PC-3 (cell line): ENCODE results near the gene LMCD1. TPM values are rescaled to one million over a fixed set of nuclear protein-coding genes. Genes with fewer than 3 reads are reported as not detected.

Experiments used
- ATAC-seq: fragments of 200-7000 bp; cut with Tn5 transposase; 2 replicates; pipeline ENCODE4 v1.9.1; 2020; ENCODE audit warnings: mild to moderate bottlenecking, moderate library complexity
- BruUV-seq: library from RNA; stranded (reverse); fragments of 400-500 nt; replicated peaks from 2 replicates; lab custom pipeline; 2021; lab: Mats Ljungman, UMichigan
- CTCF ChIA-PET: fragments of 300-600 bp; sonication (Branson Sonifier 250); formaldehyde crosslinking; loops from one replicate; lab custom pipeline; 2022; ENCODE audit warnings: antibody characterized with exemption; lab: Charles Lee
- POLR2A ChIA-PET: fragments of 300-600 bp; sonication (Branson Sonifier 250); formaldehyde crosslinking; loops from one replicate; lab custom pipeline; 2022; ENCODE audit warnings: antibody characterized with exemption; ENCODE audit not compliant: unreplicated experiment; lab: Charles Lee
- DNase-seq: peaks from one replicate; pipeline ENCODE4 v3.0.0-alpha.2; 2015
- H2AFZ ChIP-seq: fragments of 300-600 bp; sonication (generic); 2 replicates; pipeline ENCODE4 v1.6.0; 2016; ENCODE audit warnings: antibody characterized with exemption, low read length
- H3F3A ChIP-seq: fragments of 300-600 bp; sonication (generic); one replicate; pipeline ENCODE4 v1.6.0; 2017; ENCODE audit warnings: antibody characterized with exemption, low read length, control low read depth, mild to moderate bottlenecking; ENCODE audit not compliant: unreplicated experiment
- H3K27ac ChIP-seq: fragments of 300-600 bp; sonication (generic); 2 replicates; pipeline ENCODE4 v1.5.1; 2016; ENCODE audit warnings: mild to moderate bottlenecking, low read length
- H3K27me3 ChIP-seq: fragments of 300-600 bp; sonication (generic); 2 replicates; pipeline ENCODE4 v1.6.1; 2016; ENCODE audit warnings: low read length, mixed read lengths
- H3K36me3 ChIP-seq: fragments of 300-600 bp; sonication (generic); 2 replicates; pipeline ENCODE4 v1.6.1; 2016; ENCODE audit warnings: low read depth, mixed run types, low read length, mixed read lengths
- H3K4me1 ChIP-seq: fragments of 300-600 bp; sonication (generic); 2 replicates; pipeline ENCODE4 v1.5.1; 2016; ENCODE audit warnings: low read length; ENCODE audit not compliant: insufficient read depth
- H3K4me2 ChIP-seq: fragments of 300-600 bp; sonication (generic); 2 replicates; pipeline ENCODE4 v1.6.0; 2016; ENCODE audit warnings: low read length
- H3K4me3 ChIP-seq: fragments of 300-600 bp; sonication (generic); 2 replicates; pipeline ENCODE4 v1.5.1; 2016; ENCODE audit warnings: mild to moderate bottlenecking, low read length, mixed read lengths
- H3K79me2 ChIP-seq: fragments of 300-600 bp; sonication (generic); 2 replicates; pipeline ENCODE4 v1.6.1; 2017; ENCODE audit warnings: low read length, mixed read lengths
- H3K9ac ChIP-seq: fragments of 300-600 bp; sonication (generic); 2 replicates; pipeline ENCODE4 v1.6.0; 2016; ENCODE audit warnings: mild to moderate bottlenecking, low read length
- H3K9me2 ChIP-seq: fragments of 300-600 bp; sonication (generic); replicated peaks from 2 replicates; pipeline ENCODE4 v1.6.1; 2016; ENCODE audit warnings: mixed run types, low read length, mixed read lengths
- H3K9me3 ChIP-seq: fragments of 300-600 bp; sonication (generic); 2 replicates; pipeline ENCODE4 v1.6.1; 2016; ENCODE audit warnings: low read length, mixed read lengths
- H4K20me1 ChIP-seq: fragments of 300-600 bp; sonication (generic); 2 replicates; pipeline ENCODE4 v1.6.1; 2016; ENCODE audit warnings: low read length, mixed read lengths
- CTCF ChIP-seq: fragments of 300-600 bp; sonication (generic); conservative IDR thresholded peaks from 2 replicates; pipeline ENCODE4 v1.5.1; 2017; ENCODE audit warnings: antibody characterized with exemption, low read depth, mild to moderate bottlenecking, low read length
- EZH2 ChIP-seq: fragments of 300-600 bp; sonication (generic); IDR thresholded peaks from one replicate; pipeline ENCODE4 v1.6.1; 2017; ENCODE audit warnings: antibody characterized with exemption, mild to moderate bottlenecking, low read length; ENCODE audit not compliant: unreplicated experiment
- EZH2phosphoT487 ChIP-seq: fragments of 300-600 bp; sonication (generic); IDR thresholded peaks from 2 replicates; pipeline ENCODE4 v1.6.1; 2018; ENCODE audit warnings: mild to moderate bottlenecking, antibody characterized with exemption, low read length, borderline replicate concordance
- intact Hi-C: fragments of 100-400 bp; cut with micrococcal nuclease; formaldehyde crosslinking; loops from 2 replicates; pipeline ENCODE4 v1.9.0; 2023
- total RNA-seq: library from RNA; depleted of rRNA; stranded (reverse); fragments of >200 nt; gene quantifications from 2 replicates; pipeline ENCODE4 v1.2.3, GENCODE V29; 2014

LMCD1 gene
- total RNA-seq, 1 experiment from 2014 or later = 9.1 TPM

GRCh38 chr3:8596321-8597218, 94.9 kb downstream of the LMCD1 start:
- ChIA-PET CTCF (no interaction called here), POLR2A (no interaction called here)
- ATAC-seq (no peak), DNase-seq (no peak)
- no TSS peak for BruUV-seq
- Histone ChIP-seq H3K36me3 (no peaks in the 10 kb centered on the region), H3F3A (no peaks in the 10 kb centered on the region), H4K20me1 (no peaks in the 10 kb centered on the region), H3K79me2 (no peaks in the 10 kb centered on the region), H3K4me1 (no peaks in the 10 kb centered on the region), H3K27me3 (no peaks in the 10 kb centered on the region), H3K9ac (no peak overlapping the region), H3K27ac (no peak overlapping the region), H2AFZ (no peak overlapping the region), H3K9me3 (no peaks in the 10 kb centered on the region), H3K9me2 (no peaks in the 10 kb centered on the region), H3K4me3 (no peak overlapping the region), H3K4me2 (no peak overlapping the region)
- intact Hi-C loops = no loop called here
- TF ChIP-seq CTCF (no peak), EZH2phosphoT487 (no peak), EZH2 (no peak)

- H2AFZ ChIP-seq = no peak overlapping the region
- H4K20me1 ChIP-seq = no peaks in the 10 kb centered on the region
- H3K9ac ChIP-seq = no peak overlapping the region
- DNase-seq (no peak), ATAC-seq (no peak)
- H3K27ac ChIP-seq = no peak overlapping the region
- BruUV-seq = no TSS peak
- H3K4me1 ChIP-seq = no peaks in the 10 kb centered on the region
- H3F3A ChIP-seq = no peaks in the 10 kb centered on the region
- TF ChIP-seq CTCF (no peak), EZH2phosphoT487 (no peak), EZH2 (no peak)
- intact Hi-C loops = no loop called here
- no peaks in the 10 kb centered on the region for H3K36me3 ChIP-seq
- H3K27me3 ChIP-seq = no peaks in the 10 kb centered on the region
- ChIA-PET POLR2A (no interaction called here), CTCF (no interaction called here)
- H3K79me2 ChIP-seq = no peaks in the 10 kb centered on the region
- no peaks in the 10 kb centered on the region for H3K9me3 ChIP-seq
- H3K9me2 ChIP-seq = no peaks in the 10 kb centered on the region
- no peak overlapping the region for H3K4me3 ChIP-seq
- H3K4me2 ChIP-seq = no peak overlapping the region
These were observed 95.7 kb downstream of the LMCD1 start for GRCh38 chr3:8597219-8597853.

GRCh38 chr3:8599146-8599545, 97.5 kb downstream of the LMCD1 start:
- ChIA-PET POLR2A (no interaction called here), CTCF (no interaction called here)
- BruUV-seq = no TSS peak
- no peak overlapping the region for H2AFZ ChIP-seq
- intact Hi-C loops = no loop called here
- H3K79me2 ChIP-seq = no peaks in the 10 kb centered on the region
- no peak overlapping the region for H3K27ac ChIP-seq
- no peaks in the 10 kb centered on the region for H3K27me3 ChIP-seq
- no peaks in the 10 kb centered on the region for H4K20me1 ChIP-seq
- no peaks in the 10 kb centered on the region for H3K36me3 ChIP-seq
- H3F3A ChIP-seq = no peaks in the 10 kb centered on the region
- H3K4me3 ChIP-seq = no peak overlapping the region
- no peaks in the 10 kb centered on the region for H3K9me2 ChIP-seq
- H3K9ac ChIP-seq = no peak overlapping the region
- DNase-seq = no peak
- H3K4me2 ChIP-seq = no peak overlapping the region
- no peak for ATAC-seq
- H3K9me3 ChIP-seq = no peaks in the 10 kb centered on the region
- TF ChIP-seq EZH2phosphoT487 (no peak), CTCF (no peak)
- no peaks in the 10 kb centered on the region for H3K4me1 ChIP-seq
